ENCODE results near the gene CFAP45. TPM values are rescaled to one million over a fixed set of nuclear protein-coding genes. Genes with fewer than 3 reads are reported as not detected.
A peak's percentile ranks its signal among the peaks of the same experiment; 100 is the strongest.

CFAP45 gene
- total RNA-seq, 1 experiment from 2014 or later, result 0.46 TPM

DNA sequence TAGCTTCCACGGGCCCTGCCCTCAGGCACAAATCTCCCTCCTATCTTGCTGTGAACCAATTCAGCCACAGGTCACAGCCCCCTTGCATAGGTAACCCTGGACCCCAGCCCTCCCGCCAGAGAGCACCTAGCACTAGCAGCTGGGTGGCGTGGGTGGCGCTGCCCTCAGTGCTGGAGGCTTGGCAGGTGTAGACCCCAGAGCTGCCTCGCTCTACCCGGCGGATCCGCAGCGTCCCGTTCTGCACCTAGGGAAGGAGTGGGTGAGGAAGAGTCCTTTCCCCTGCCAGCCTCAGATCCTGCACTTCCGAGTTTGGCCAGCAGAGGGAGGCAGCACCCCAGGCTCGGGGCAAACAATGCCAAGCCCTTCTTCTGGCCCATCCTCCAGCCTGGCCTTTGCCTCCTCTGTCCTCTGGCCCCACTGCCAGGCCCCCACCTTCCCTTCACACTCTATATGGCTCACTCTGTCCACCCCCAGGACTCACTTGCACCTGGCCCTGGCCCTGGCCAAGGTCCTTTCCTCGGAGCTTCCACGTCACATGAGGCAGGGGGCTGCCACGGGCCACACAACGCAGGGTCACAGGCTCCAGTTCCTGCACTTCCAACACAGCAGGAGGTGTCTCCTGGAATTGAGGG is 36.4 kb upstream of the CFAP45 start:
- DNase-seq (ENCODE audit: low read depth), result peak; percentile 77

- DNase-seq (ENCODE audit: low read depth), result no peak
Measured at GRCh38 chr1:159935719-159936272, 35.8 kb upstream of the CFAP45 start.

DNA sequence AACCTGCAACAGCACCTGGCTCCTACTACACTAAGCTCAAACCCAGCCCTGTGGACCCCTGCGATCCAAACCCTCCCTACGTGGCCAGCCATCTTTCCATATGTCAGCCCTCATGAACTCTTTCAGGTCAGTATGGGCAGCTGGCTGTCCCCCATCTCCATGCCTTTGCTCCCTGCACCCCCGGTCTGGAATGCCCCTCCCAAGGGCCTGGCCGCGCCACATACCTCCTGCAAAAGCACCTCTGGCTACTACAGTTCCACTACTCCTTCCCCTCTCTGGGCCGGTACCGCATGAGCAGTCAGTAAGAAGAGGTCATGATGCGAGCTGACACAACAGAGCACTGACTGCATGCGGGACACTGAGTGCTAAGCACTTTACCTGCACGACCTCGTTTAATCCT is 35.3 kb upstream of the CFAP45 start:
- DNase-seq (ENCODE audit: low read depth), result no peak

DNA sequence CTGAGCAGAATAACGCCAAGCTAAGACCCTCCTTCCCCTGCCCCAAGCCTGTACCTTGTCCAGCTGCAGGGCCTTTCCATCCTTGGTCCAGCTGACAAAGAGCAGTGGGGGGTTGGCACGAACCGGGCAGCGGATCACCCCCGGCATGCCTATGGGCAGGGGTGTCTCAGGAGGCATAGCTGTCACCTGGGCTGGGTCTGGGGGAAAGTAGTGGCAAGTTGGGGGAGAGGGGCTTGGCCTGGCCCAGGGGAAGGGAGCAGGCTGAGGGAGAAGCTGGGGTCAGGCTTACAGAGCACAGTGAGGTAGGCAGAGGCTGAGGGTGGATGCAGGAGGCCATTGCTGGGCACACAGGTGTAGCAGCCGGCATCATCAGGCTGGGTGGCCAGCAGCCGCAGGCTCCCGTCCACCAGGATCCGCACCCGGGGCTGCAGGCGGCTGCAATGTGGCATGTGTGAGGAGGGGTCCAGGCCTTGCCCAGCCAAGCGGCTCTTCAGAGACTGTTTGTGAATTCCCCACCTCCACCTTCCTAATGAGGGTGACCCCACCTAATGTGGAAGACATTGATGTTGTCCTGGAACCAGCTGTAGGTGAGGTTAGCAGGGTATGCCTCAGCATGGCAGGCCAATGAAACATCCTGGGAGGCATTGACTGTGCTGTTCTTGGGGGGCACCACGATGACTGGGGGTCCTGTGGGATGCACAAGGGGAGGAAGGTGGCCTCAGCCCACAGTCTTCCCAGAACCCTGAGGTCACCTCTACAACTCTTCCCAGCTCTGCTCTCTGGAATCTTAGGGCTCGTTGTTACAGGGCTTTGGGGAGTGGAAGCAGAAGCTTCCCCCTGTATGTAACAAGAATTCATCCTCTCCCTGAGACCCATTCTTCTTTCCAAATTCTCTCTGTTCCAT is 34.4 kb upstream of the CFAP45 start:
- DNase-seq (ENCODE audit: low read depth), result no peak

DNA sequence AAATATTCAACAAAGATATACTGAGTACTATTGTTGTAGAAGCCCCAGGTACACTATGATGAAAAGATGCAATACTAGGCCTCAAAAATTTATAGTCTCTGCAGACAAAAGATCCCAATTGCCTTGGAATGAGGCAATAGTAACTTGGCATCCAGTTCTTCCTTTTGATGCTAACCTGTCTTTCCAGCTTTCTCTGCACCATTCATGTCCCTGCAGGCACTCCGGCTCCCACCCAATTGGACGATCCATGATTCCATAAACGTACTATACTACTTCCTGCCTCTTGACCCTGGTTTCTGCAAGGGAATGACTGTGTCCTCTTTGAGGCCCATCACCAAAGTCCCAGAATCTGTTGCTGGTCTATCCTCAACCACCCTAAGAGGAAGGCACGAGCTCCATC is 33.4 kb upstream of the CFAP45 start:
- DNase-seq (ENCODE audit: low read depth), result no peak

DNA sequence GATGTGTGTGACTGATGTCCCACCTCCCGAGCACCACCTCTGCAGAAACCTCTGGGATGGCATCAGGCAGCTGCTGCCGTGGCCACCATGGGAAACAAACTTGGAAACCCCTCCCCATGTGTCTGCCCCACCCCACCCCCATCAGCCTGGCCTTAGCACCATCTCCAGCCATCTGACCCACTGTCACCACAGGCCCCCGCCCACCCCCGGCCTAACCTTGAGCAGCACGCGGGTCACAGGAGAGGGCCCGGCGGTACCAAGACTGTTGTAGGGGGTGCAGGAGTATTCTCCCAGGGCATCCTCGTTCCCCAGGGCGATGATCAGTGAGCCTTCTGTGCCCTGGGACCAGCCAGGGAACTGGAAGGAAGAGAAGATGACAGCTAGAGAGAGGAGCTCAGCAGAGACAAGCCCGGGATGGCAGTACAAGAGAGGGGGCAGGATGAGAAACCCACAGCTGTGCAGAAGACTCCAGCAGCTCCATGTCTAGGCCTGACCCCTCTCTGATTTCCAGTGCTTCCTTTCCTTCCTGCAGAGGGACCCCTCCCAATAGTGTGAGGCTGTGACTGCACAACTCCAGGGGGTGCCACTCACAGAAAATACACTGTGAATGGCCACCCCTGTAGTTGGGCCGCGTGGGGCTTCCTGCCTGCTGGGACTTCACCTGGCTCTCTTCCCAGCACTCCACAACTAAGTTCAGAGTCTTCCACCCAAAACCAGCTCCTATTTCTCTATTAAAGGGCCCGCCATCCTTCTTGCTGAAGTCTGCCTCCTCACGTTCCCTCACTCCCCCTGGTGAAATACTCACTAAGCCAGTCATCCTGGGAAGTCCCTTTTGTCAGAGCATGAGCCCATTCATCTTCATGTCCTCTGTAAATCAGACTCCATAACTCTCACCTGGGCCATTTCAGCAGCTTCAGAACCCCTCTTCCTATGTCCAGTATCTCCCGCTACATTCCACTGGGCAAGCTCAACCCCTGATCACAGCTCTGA is 32.6 kb upstream of the CFAP45 start:
- DNase-seq (ENCODE audit: low read depth), result peak; percentile 54

- DNase-seq (ENCODE audit: low read depth), result no peak
Measured at GRCh38 chr1:159931795-159932173, 31.8 kb upstream of the CFAP45 start.

GRCh38 chr1:159931101-159931794 is 31.3 kb upstream of the CFAP45 start:
- DNase-seq (ENCODE audit: low read depth), result no peak

DNA sequence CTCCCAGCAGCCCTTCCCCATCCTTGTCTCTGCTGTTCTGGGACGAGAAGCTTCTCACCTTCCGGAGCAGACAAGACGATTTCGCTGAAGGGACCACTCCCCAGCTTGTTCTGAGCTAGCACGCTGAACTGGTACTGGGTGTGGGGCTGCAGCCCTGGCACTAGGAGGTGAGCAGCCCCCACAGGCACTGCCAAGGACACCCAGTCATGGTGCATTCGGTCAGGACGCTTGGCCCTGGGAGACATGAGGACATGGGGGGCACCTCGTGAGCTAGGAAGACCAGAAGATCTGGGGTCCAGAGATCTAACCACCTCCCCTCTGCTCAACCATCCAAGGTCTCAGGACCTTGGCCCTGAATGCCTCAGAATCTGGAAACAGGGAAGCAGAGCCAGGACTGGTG is 30.7 kb upstream of the CFAP45 start:
- DNase-seq (ENCODE audit: low read depth), result no peak

DNA sequence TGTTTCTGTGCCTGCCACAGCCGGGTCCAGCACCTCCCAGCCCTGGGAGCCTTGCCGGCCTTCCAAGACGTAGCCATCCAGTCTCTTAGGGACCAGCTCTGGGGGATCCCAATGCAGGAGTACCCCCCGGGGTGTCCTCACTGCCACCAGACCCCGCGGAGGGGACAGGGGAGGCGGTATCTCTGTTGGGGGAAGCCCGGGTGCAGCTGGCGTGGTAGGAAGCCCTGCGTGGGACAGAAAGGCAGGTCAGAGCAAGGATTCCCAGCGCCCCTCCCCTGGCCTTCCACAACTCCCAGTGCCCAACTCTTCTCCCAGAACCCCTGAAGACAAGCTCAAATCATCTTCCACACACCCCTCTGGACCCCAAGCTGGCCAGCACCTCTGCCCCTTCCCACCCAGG is 30.3 kb upstream of the CFAP45 start:
- DNase-seq (ENCODE audit: low read depth), result no peak

DNA sequence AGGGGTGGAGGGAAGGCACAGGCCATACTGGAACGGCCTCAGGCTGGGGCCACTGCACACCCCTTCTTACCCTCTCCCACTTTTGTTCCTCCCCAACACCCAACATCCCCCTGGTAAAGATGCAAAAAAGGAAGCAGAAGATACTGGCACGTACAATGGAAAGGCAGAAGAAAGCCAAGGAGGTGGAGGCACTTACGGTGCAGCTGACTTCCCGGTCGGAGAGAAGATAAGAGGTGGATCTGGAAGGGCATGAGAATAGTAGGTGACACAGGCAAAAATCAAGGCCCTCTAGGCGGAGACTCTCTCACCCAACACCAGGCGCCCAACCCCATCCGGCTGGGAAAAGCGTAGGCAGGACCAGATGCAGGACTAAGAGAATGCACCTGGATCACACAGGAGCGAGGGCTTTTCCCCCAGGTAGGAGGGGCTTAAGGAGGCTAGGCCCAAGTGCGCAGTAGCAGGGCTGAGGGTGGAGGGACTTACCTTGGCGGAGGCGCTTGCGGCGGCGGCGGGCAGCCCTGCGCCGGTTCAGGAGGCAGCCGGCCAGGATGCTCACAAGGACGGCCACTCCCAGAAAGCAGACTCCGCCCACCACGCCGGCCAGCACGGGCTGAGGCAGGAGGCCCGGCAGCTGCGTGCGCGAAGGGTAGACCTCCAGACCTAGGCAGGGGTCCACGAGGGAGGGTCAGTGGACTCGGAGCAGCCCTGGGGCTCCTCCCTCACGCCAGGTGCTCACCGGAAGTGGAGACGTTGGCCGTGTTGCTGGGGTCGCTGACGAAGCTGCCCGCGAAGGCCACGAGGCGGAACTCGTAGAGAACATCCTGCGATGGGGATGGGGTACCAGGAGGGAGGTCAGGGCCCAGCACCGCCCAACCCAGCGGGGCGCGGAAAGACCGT is 29.4 kb upstream of the CFAP45 start:
- DNase-seq (ENCODE audit: low read depth), result no peak

- DNase-seq (ENCODE audit: low read depth), result no peak
Measured at GRCh38 chr1:159928491-159929050, 28.6 kb upstream of the CFAP45 start.

DNA sequence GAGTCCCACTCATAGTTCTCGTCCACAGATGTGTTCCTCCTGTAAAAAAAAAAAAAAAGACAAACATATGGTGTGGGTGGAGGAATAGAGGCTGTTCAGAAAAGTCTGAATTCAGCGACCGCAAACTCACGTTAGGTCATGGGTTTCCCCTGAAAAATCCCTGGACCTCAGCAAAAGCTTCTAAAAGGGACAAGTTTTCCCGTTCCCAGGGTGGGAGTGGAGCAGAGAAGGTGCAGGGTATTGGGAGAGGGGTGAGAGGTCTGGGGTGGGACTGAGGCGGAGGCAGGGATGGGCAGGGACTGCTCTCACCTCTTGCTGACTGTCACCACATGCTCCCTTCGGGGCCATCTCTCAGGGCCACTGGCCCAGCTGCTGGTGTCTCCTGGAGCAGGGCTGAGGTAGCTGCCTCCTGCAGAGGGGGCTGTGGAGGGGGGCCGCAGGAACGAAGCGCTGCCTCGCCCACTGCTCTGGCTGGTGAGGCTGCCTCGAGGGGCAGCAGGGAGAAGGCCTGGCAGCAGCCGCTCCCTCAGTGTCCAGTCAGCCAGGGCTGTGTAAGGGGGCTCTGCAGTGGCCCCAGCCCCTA is 28.0 kb upstream of the CFAP45 start:
- DNase-seq (ENCODE audit: low read depth), result no peak

DNA sequence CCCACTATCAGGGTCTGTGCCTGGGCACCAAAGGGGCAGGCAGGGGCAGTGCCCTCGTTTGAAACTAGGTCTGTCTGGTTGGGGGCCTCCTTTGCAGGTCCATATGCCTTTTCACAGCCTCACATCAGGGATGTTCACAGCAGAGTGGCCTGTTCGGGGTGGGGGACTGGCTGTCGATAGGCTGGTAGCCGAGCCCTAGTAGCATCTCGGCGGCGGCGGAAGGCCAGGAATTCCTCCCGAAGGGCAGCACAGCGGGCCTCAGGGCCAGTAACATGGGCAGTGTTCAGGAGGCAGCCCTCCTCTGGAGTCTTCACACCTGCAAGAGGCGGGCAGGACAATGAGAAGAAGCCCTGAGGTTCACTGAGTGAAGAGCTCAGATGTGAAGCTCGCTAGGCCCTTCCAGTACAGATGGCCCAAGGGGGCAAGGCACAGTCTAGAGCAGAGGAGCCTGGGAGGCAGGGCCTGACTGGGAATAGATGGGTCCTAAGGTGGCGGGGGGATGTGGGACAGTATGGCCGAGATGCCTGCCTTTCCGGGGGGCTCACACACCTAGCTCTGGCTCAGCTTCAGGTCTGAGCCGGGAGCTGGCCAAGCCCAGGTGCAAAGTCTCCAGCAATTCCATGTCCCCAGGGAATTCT is 27.4 kb upstream of the CFAP45 start:
- no peak for DNase-seq (ENCODE audit: low read depth)

DNA sequence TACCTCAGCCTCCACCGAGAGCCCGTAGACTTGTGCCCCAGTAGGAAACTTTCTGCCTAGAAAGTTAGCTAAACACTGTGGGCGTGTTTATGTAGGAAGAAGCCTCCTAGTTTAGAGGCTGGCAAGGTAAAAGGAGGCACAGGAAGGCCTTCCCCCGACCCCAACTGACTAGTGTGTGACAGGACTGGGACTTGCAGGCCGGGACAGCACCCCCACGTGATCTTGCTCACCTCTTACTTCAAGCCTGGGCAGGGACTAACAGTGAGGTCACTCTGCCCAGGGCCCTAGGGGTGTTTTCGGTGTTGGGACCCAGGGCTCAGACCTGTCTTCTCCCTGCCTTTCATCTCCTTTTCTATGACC is 25.7 kb upstream of the CFAP45 start:
- DNase-seq (ENCODE audit: low read depth), result peak; percentile 51

GRCh38 chr1:159924791-159925718 is 25.1 kb upstream of the CFAP45 start, which contains the start of gene TAGLN2:
TAGLN2 (minus strand) TSS chr1:159925507; CDS start chr1:159920509, 4,998 bp downstream.
- peak; percentile 96 for DNase-seq (ENCODE audit: low read depth)

DNA sequence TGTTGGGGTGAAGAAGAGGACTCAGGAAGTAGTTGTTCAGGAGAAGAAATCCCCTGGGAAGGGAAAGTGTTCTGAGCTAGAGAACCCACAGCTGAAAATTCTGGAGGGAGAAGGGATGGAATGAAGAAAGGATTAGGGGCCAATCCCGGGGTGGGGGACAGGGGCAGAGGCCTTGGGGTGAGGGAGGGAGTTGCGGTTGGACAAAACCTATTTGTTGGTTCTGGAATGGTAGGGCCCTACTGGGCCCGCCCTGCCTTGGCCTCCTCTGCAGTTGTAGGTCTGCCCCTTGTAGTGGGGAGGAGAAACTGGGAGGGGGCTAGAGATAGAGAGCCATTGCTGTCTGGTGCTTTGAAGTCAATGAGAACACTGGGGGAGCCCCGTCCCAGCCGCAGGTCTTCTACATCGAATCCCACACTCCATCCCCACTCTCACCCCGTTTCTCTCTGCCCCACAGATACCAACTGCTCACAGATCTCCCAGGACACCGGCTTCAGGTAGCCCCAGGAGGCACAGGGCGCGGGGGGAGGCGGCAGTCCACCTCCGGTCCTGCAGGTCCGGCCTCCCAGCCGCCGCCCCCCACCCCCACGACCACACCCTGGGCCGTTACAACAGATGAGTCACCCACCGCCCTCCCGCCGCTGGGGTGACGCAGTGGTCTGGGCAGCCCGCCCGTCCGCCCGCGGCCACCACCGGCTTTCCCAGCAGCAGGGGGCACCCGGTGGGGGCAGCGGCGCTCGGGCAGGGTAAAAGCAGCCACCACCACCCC is 24.2 kb upstream of the CFAP45 start:
- peak; percentile 98 for DNase-seq (ENCODE audit: low read depth)

Measured in Daoy (cell line).